ENCODE measurements around the gene DENND4A.
A peak's percentile ranks its signal among the peaks of the same experiment; 100 is the strongest.

The DENND4A gene
- total RNA-seq = 181 to 263 (median 208) reads per million in 4 donors

DNA sequence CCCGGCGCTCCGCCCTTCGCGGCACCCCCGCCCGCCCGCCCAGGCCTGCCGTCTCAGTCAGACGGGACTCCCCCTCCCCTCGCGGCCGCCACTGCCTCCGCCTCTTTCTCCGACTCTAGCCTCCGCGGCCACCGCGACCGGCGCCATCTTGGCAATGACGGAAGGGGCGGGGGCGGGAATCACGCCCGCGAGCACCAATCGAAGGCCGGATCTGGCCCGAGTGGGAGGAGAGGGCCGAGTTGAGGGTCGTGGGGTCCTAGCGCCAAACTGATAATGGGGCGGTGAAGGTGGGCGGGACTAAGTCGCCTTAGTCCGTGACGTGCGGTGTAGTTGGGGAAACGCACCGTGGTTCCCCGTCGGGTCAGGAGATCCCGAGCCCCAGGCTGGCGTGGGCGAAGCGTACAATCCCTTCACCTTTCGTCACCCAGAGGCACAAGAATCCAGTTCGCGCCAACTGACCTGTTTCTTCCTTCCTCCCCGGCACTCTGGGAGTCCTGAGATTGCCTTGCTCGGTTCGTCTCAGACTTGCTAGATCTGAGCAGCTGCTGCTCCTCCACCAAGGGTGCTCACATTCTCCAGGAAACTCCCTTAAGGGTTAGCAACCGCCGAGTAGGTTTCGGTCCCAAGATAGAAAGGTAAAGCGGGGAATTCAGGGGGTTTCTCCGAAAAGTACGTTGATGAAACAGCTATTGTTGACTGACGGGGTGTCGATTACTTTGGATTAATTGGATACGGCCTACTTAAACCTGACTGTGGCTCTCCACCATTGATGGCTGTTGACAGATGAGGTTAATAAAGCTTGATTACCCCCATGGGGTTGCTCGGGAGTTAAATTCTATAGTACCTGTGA lies at the start of gene DENND4A:
TSS of gene DENND4A (minus strand) at position 156 of the 850 bp plus-strand sequence. CDS start 35,843 bp downstream, outside the sequence.
- DNase-seq = peak; percentile 97 to 99 (median 97)

DNA sequence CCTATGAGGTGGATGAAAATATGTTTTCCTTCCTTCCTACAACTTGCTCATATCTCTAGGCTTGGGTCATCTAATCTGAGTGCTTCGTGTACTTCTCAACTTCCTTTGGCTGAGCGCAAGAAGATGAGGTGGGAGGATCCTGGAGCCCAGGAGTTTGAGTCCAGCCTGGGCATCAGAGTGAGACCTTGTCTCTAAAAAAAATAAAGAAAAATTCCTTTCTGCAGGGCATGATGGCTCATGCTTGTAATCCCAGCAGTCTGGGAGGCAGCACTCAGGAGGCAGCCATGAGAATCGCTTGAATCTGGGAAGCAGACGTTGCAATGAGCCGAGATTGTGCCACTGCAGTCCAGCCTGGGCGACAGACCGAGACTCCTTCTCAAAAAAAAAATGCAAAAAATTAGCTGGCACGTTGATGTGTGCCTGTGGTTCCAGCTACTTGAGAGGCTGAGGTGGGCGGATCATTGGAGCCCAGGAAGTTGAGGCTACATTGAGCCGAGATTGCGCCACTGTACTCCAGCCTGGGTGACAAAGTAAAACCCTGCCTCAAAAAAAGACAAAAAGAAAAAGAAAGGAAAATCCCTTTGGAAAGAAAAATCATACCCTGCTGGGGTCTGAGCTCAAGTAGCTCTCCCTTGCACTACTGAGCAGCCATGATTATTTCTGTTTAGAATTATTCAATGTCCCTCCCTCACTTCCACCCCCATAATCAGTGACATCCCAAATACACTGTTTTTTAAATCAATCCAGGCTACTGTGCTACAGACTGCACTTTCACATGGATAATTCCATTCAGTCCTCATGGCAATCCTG lies 49.2 kb upstream of the DENND4A start:
- DNase-seq = no peak

DNA sequence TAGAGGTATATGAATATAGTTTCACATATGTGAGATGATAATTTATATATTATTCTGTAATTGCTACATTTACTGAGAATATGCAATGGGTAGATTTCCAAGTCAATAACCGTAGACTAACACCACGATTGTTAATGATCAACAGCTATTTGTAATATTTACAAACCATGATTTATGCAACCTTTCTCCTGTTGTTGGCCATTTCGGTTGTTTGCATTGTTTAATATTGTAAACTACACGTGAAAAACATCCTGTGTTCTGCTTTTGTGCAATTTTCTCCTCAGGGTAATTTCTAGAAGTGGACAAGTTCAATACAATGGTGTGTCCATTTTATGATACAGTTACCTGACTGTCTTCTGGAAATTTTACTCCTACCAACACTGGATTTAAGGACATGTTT lies 47.9 kb upstream of the DENND4A start:
- DNase-seq = no peak

DNA sequence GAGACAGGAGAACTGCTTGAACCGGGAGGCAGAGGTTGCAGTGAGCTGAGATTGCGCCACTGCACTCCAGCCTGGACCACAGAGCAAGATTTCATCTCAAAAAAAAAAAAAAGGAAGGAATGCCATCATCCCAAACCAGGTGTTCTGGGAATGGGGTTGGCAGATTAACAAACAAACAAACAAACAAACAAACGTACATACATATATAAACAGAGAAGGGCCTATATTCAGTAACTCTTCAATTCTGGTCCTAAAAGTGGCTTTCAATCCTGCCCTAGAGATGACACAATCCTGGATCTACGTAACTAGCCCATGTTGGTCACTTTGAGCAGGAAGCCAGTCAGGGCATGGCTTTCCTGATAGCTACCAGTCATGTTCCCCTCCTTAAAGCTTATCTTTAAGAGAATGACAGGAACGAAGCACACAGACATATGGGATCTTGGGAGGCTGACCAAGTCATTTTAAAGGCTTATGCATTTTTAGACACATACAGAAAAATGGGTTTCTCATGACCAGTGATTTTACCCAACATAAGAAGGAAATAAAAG lies 47.3 kb upstream of the DENND4A start:
- DNase-seq = no peak

DNA sequence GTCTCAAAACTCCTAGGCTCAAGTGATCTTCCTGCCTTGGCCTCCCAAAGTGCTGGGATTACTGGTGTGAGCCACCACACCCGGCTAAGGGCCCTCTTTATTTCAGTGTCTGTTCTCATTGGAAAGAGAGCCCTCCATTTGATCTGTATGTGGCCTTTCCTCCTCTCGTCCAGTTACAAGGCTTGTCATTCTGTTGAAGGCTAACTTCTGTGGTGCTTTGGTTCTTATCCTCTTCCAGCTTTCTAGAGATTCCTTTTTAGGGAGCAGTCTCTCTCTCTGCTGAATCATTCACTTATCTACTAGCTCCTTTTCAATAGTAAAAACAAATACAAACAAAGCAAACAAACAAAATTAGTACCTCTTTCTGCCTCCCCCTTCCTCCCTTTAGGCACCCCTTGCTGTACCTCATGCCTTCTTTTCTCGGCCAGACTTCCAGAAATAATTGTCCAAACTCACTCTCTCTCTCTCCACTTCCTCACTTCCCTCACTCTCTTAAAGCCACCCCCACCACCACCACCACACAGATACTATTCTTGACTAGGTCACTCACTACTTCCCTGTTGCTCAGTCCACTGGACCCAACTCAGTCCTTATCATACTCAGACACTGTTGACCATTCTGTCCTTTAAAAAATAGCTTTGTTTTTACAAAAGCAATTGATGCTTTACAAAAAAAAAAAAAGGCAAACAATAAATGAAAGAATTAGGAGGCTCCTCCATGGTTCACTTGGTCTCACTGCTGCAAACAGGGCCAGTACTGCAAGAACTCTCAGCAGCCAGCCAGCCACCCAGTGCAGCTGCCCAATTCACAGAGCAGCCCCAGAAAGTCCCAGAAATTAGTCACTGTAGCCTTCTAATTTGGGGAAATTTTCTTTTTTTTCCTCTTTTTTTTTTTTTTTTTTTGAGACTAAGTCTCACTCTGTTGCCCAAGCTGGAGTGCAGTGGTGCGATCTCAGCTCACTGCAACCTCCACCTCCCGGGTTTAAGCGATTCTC lies 45.5 kb upstream of the DENND4A start:
- no peak for DNase-seq

DNA sequence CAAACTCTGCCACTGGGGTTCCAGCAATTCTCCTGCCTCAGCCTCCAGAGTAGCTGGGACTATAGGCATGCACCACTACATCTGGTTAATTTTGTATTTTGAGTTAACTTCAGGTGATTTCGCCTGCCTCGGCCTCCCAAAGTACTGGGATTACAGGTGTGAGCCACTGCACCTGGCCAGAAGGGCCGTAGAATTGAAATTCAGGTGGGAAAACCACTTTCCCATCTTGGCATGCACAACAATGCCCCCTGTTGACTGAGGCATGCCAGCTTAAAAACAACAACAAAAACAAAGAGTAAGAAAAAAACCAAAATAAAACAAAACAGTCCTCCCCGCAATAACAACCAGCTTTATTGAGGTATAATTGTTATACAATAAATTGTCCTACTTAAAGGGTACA lies 44.6 kb upstream of the DENND4A start:
- no peak for DNase-seq

DNA sequence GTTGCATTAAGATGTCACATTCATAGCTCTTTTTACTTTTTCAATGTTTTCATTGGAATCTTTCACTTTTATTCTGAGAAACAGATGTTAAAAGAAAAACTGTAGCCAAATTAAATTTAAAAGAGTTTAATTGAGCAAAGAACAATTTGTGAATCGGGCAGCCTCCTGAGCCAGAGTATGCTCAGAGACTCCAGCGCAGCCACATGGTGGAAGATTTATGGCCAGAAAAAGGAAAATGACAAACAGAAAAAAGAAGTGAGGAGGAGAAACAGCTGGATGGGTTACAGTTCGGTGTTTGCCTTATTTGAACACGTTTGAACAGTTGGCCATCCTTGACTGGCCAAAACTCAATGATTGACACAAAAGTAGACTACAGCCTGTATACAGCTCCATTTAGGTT lies 43.4 kb upstream of the DENND4A start:
- DNase-seq = no peak

- no peak for DNase-seq
These were observed 42.6 kb upstream of the DENND4A start for GRCh38 chr15:65834603-65835282.

DNA sequence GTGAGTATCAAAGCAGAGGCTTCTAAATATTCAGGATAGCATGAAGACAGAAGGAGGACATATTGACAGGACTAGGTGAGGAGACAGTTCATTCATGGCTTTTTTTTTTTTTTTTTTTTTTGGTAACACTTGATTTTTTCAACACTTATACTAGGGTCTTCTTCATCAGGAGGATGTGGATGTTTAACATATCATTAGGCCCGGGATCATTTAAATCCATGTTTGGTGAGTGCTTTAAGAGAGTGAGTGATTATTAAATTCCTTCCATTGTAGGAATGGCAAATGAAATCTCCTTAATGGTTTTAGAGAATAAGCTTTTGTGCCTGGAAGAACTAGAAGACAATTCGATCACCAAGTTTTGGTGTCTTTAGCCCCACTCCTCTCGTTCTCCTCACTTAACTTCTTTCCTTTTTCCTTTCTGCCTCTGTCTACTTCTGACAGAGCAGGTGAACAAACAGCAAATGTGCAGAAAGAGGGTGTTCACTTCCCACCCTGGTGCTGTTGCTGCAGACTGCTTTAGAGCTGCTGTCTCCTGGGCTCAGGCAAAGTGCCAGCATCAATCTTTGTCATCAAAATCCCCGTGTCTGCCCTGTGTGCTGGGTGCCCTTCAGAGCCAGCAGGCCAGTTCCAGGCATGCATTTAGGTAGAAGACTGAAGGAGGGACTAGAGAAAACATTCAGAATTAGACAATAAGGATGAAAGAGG lies 41.6 kb upstream of the DENND4A start:
- peak in 2 of 5 donors; percentile 4 to 34 for DNase-seq

DNA sequence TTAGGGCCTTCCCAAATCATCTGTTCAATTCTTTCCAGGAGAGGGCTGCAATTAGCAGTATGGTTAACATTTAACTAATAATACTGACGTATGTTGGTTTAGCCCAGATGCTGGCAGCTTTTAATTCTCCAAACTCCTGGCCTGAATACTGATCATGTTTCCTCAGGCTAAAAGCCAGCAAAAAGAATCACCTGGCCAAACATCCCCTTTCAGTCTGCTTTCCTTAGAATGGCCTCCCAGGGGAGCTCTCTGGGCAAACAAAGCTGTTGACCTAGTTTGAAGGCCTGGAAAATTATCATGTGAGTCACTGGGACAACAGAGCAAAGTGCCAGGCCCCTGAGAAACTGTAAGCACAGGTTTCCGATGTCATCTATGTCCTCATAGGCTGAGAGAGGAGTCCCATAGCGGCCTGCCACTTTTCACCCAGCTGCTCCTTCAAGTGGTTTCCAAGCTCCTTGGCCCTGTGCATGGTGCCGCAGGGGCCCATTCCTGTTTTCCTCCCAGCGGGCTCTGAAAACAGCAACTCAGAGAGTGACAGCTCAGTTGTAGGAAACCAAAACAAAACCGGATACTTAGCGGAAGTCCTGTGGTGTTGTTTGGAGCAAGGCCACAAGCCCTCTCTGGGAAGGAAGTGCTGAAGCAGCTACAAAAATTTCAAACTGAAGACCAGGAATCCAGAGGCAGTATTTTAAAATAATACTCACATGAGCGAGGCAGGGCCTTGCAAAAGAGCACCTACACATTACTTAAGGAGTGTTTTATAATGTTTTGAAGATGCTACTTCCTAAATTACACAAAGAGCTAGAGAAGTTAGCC lies 40.7 kb upstream of the DENND4A start:
- DNase-seq = peak; percentile 12 to 79 (median 33)

DNA sequence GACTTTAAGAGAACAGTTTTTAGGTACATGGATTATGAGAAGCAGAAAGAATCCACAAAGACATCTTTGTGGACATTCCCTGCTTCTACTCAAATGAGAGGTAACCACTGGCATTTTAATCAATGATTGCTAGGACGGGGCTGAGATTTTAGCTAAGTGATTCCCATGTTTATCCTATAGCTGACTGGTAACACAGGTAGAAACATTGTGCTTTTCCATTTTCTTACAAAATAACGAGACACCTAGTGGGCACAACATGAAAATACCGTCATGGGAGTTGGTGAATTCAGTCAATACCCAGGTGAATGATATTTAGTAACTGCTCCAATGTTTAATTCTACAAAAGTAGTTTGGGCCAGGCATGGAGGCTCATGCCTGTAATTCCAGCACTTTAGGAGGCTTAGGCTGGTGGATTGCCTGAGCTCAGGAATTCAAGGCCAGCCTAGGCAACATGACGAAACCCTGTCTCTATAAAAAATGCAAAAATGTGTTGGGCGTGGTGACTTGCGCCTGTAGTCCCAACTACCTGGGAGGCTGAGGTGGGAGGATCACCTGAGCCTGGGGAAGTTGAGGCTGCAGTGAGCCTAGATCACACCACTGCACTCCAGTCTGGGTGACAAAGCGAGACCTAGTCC lies 37.2 kb upstream of the DENND4A start:
- peak in 1 of 5 donors; percentile 57 for DNase-seq

GRCh38 chr15:65828585-65828984 lies 36.5 kb upstream of the DENND4A start:
- DNase-seq = peak in 4 of 5 donors; percentile 14 to 78 (median 38)

- peak in 1 of 5 donors; percentile 23 for DNase-seq
These were observed 35.0 kb upstream of the DENND4A start for GRCh38 chr15:65827065-65827464.

DNA sequence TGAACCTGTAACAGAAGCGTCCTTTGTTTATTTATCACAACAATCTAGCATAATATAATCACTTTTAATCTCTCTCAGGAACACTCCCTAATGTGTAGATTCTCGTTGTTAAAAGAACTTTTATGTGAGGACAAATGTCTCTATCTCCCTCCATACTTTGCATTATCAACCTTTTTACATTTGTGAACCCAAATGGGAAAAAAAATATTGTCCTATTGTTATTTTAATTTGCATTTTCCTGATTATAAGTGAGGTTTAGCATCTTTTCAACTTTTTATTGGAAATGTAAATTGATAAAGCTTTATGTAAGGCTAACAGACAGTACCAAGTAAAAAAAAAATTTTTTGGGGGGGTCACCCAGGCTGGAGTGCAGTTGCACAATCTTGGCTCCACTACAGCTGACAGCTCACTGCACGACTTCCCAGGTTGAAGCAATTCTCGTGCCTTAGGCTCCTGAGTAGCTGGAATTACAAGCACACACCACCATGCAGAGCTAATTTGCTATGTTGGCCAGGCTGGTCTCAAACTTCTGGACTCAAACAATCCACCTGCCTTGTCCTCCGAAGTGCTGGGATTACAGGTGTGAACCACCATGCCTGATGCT lies 33.0 kb upstream of the DENND4A start:
- DNase-seq = no peak

DNA sequence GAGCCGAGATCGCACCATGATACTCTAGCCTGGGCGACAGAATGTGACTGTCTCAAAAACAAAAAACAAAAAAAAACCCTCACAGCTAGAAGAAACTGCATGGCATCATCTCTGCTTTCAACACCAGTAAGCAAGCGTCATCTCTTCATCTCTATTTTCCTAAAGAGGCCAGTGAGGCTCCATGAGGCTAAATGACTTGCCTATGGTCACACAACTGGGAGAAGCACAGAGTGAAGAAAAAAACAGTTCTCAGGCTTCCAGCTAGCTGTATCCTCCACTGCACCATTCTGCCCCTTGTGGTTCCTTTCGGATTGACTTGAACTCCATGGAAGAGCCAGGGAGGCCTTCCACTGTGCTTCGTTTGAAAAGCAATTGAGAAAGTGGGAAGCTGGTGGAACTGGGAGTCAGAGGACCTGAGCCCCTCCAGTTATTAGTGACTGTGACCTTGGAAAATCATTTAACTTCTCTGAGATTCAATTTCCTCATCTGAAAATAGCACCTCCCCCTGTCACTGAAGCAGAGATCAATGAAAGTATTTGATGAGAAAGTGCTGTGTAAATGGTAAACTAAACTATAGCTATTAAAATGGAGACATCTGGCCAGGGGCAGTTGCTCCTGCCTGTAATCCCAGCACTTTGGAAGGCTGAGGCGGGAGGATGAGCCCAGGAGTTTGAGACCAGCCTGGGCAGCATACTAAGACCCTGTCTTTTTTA lies 32.1 kb upstream of the DENND4A start:
- DNase-seq = no peak

GRCh38 chr15:65822316-65822715 lies 30.2 kb upstream of the DENND4A start:
- DNase-seq = no peak

- DNase-seq = no peak
These were observed 29.0 kb upstream of the DENND4A start for GRCh38 chr15:65821070-65821469.

GRCh38 chr15:65819563-65819960 lies 27.5 kb upstream of the DENND4A start:
- DNase-seq = no peak

Measured in T-helper 1 cell (primary cell).